GM10248 (cell line): Measurements from ENCODE around the gene FAM13C.

Source experiments
- CTCF ChIA-PET: fragments of 300-600 bp; sonication (Branson Sonifier 250); formaldehyde crosslinking; extraction: SDS; loops from one replicate; lab custom pipeline; 2021; ENCODE audit warnings: antibody characterized with exemption; lab: Yijun Ruan, JAX
- POLR2A ChIA-PET: fragments of 350-650 bp; sonication (Branson Sonifier 250); formaldehyde crosslinking; extraction: SDS; loops from one replicate; lab custom pipeline; 2020; ENCODE audit warnings: antibody characterized with exemption; lab: Yijun Ruan, JAX
- DNase-seq: peaks from one replicate; pipeline ENCODE4 v3.0.0; 2012; ENCODE audit errors: extremely low spot score
- TF ChIP-seq, protein P1 (sequence below): IDR thresholded peaks from 2 replicates; pipeline ENCODE4 v1.5.1; 2012; ENCODE audit warnings: mild to moderate bottlenecking, low read depth; ENCODE audit errors: extremely low read depth, missing control alignments, control extremely low read depth

FAM13C gene

DNA sequence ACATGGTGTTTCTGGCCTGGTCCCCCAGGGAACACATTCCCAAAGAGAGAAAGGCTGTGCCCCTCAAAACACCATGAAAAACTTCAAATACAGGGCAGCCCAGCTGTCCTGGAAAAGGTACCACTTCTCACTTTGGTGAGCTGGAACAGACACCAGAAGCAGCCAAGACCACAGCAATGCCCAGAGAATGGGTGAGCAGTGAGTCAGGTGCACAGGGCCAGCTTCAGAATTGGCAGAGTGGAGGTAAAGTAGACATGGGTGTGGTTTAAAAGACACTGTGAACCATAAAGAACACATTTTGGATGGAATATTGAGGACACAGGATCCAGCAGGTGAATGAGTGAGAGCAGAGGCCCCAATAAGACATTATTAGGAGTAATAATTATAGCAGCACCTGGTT, 51.3 kb downstream of the FAM13C start:
- TF ChIP-seq, protein P1, sequence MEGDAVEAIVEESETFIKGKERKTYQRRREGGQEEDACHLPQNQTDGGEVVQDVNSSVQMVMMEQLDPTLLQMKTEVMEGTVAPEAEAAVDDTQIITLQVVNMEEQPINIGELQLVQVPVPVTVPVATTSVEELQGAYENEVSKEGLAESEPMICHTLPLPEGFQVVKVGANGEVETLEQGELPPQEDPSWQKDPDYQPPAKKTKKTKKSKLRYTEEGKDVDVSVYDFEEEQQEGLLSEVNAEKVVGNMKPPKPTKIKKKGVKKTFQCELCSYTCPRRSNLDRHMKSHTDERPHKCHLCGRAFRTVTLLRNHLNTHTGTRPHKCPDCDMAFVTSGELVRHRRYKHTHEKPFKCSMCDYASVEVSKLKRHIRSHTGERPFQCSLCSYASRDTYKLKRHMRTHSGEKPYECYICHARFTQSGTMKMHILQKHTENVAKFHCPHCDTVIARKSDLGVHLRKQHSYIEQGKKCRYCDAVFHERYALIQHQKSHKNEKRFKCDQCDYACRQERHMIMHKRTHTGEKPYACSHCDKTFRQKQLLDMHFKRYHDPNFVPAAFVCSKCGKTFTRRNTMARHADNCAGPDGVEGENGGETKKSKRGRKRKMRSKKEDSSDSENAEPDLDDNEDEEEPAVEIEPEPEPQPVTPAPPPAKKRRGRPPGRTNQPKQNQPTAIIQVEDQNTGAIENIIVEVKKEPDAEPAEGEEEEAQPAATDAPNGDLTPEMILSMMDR = no peak
- ChIA-PET CTCF (no interaction called here), POLR2A (no interaction called here)

DNA sequence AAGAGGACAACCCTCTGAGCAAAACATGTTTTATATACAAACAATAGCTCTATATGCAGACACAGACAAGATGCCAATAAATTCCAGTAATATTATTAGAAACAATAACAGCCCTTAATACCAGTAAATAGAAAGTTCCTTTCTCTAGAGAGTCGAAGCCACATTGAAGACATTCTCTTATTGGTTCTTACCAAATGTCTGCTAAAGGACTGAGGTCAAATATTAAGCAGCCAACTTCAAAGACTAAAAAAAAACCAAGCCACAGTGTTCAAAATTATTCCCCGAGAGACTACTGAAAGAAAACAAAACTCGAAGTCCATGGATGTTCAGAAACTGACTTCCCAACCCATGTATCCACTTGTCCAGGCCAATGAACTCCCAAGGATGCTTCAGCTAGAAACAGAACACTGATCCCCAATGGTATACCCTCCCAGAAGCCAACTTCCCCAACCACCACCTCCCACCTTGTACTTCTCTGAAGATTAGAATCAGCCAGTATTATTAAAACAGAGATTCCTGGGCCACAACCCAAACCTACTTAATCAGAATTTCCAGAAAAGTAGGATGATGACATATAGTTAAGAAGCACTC, 51.9 kb downstream of the FAM13C start:
- POLR2A ChIA-PET = no interaction called here
- no peak for DNase-seq
- CTCF ChIA-PET = interaction anchor here (1.0 kb wide), 1 partner anchor 17 kb away, joined by 3 read pairs; no protein-coding TSS in a partner anchor
- TF ChIP-seq, protein P1 = no peak

More for the DNA sequence above, 51.3 kb downstream of the FAM13C start:
- no peak for DNase-seq

DNA sequence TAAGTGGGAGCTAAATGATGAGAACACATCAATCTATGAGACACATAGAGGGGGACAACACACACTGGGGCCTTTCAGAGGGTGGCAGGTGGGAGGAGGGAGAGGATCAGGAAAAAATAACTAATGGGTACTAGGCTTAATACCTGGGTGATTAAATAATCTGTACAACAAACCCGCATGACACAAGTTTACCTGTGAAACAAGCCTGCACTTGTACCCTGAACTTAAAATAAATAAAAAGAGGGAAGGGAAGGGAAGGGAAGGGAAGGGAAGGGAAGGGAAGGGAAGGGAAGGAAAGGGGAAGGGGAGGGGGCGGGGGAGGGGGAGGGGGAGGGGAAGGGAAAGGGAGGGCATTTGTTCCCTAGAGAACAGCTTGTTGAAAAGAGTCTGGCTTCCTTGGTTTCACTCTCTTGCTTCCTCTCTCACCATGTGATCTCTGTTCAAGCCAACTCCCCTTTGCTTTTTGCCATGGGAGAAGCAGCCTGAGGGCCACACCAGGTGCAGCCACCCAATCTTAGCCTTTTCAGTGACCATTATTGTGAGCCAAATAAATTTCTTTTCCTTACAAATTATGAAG, 57.7 kb downstream of the FAM13C start:
- POLR2A ChIA-PET = no interaction called here
- TF ChIP-seq, protein P1 = no peak
- DNase-seq = no peak
- CTCF ChIA-PET = no interaction called here

DNA sequence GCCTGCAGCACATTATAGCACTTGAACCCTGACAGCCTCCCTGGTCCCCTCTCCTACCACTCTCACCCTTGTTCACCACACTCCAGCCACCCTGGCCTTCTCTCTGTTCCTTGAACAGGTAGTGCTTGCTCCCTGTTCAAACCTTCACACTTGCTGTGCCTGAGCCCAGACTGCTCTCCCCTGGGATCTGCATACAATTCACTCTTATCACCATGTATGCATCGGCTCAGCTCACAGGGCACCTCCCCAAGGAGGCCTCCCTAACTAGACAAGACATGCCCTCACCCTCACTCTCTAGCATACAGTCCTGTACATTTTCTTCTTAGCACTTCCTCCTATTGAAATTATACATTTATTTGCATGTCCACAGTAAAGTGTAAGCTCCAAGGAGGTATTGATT, 59.3 kb downstream of the FAM13C start:
- ChIA-PET CTCF (interaction anchor here (1.5 kb wide), 1 partner anchor 12 kb away, joined by 3 read pairs; no protein-coding TSS in a partner anchor), POLR2A (no interaction called here)
- TF ChIP-seq, protein P1 = no peak
- no peak for DNase-seq

DNA sequence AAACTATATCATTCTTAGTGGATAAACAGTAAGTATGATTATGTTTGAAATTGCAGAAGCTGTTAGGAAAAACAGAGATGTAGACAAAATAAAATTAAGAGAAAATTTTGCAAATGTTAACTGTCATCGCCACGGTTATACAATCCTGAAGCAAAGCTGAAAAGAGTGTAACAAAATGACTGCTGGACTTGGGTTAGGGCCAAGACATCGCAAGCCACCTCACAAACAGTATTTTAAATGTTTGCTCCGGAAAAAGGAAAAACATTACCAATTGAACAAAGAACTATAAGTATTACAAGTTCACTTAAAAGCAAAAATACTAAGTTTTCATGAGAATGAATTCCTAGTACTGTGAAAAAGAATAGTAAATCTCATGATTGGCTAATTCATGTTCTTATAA, 60.0 kb downstream of the FAM13C start:
- DNase-seq = no peak
- TF ChIP-seq, protein P1 = no peak
- POLR2A ChIA-PET = no interaction called here
- CTCF ChIA-PET = interaction anchor here (0.9 to 1.7 kb wide), 4 partner anchors 9 to 350 kb away, joined by 3 to 7 read pairs (median 3); no protein-coding TSS in a partner anchor

DNA sequence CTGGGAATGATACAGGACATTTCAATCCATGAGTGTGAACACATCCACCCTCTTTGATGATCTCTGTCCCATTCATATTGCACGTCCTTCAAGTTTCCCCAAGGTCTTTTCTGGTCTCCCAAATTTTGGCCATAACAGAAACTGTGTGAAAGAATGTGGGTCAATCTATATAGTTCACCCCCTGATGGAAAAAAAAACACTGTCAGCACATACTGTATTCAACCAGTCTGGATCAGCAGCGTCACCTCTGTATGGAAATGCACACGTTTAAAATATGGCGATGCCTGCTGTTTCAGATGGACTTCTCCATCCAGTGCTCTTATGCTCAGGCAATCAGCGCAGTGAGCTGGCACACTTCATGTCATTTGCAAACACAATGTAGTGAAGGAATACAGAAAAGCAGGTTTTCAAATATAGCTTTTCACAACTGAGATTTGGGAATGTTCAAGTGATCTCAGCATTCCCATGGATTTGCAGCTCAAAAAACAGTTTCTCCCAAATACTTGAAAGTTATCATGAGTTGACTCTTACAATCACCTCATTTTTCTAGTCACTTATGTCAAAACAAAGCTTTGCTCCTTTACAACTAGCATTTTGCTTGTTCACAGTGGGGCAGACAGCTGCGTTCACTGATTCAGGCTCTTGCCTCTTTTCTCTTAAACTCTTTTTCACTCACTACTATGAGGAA, 61.1 kb downstream of the FAM13C start:
- ChIA-PET POLR2A (no interaction called here), CTCF (interaction anchor here (0.9 to 1.7 kb wide), 6 partner anchors 10 to 349 kb away, joined by 3 to 7 read pairs (median 4); no protein-coding TSS in a partner anchor)
- TF ChIP-seq, protein P1 = no peak
- no peak for DNase-seq
